ENCODE results near the gene THYN1. TPM values are rescaled to one million over a fixed set of nuclear protein-coding genes. Genes with fewer than 3 reads are reported as not detected.

The THYN1 gene
- polyA plus RNA-seq, 3 donors = 36.4 to 65.7 (median 57.6) TPM

- DNase-seq = no peak
- Mint-ChIP-seq H3K4me3 (no peak overlapping the region), H3K4me1 (no peaks in the 10 kb centered on the region), H3K27ac (peak overlapping the region in 1 of 7 donors; percentile 51), H3K9me3 (no peaks in the 10 kb centered on the region), H3K36me3 (peaks cover 80 to 86% of the 10 kb centered on the region in 2 donors), H3K27me3 (ENCODE audit: low read depth in 3 of 3) (peaks cover 0 to 2% (median 0%) of the 10 kb centered on the region in 3 donors)
- Histone ChIP-seq H2AFZ (ENCODE audit: insufficient read depth, low read depth, low read length, poor library complexity, severe bottlenecking) (no peak overlapping the region), H3K27me3 (ENCODE audit: control insufficient read depth in 2 of 2, insufficient read depth in 2 of 2, low read length in 2 of 2) (no peaks in the 10 kb centered on the region), H3K27ac (ENCODE audit: low read depth in 1 of 2, low read length in 2 of 2) (no peak overlapping the region), H3K36me3 (replicated peaks in 1 of 2; ENCODE audit: control insufficient read depth in 1 of 2, insufficient read depth in 2 of 2, low read length in 2 of 2) (peaks cover 50 to 75% of the 10 kb centered on the region in 2 donors), H3K9ac (ENCODE audit: insufficient read depth, low read length, poor library complexity, severe bottlenecking) (no peak overlapping the region), H3K4me2 (replicated peaks; ENCODE audit: extremely low read depth, low read length, poor library complexity, severe bottlenecking) (no peak overlapping the region), H3K4me3 (replicated peaks in 1 of 3; ENCODE audit: low read depth in 2 of 3, low read length in 3 of 3) (no peak overlapping the region), H3K9me3 (replicated peaks in 1 of 2; ENCODE audit: control insufficient read depth in 1 of 2, insufficient read depth in 1 of 2, low read length in 2 of 2) (no peaks in the 10 kb centered on the region), H3K79me2 (ENCODE audit: insufficient read depth, low read length) (no peaks in the 10 kb centered on the region), H3K4me1 (ENCODE audit: control insufficient read depth in 1 of 2, insufficient read depth in 2 of 2, low read length in 2 of 2) (no peaks in the 10 kb centered on the region), H4K20me1 (ENCODE audit: insufficient read depth, low read length) (no peaks in the 10 kb centered on the region)
- intact Hi-C loops (cut with micrococcal nuclease) = no loop called here
- WGBS (ENCODE audit: insufficient coverage) = 90% methylated on average over 2 of the region's 9 CpGs
- no peak for TF ChIP-seq CTCF (IDR thresholded peaks at IDR 0.05)
Observed at GRCh38 chr11:134199531-134199930, 53.6 kb downstream of the THYN1 start.

Other genes starting within 250 kb of the THYN1 start
- under 1 TPM; 0.03 to 0.25 (median 0.12) TPM for gene JAM3, start 184.3 kb downstream of the THYN1 start, polyA plus RNA-seq
- 10 to 100 TPM in 1 of 3 donors, 1 to 10 TPM in 2; 4.0 to 15.2 (median 6.0) TPM for gene NCAPD3, start 29.4 kb downstream of the THYN1 start, polyA plus RNA-seq
- 10 to 100 TPM; 30.4 to 38.4 (median 34.3) TPM for gene VPS26B, start 28.7 kb downstream of the THYN1 start, polyA plus RNA-seq
- gene ACAD8, start 216 bp upstream of the THYN1 start, polyA plus RNA-seq = 10 to 100 TPM; 16.7 to 37.2 (median 19.3) TPM
- not detected for gene GLB1L3, start 23.0 kb upstream of the THYN1 start, polyA plus RNA-seq
- gene GLB1L2, start 78.6 kb upstream of the THYN1 start, polyA plus RNA-seq = not detected
- gene B3GAT1, start 158.9 kb upstream of the THYN1 start, polyA plus RNA-seq = not detected